ENCODE results near the gene ADORA2B.
A peak's percentile ranks its signal among the peaks of the same experiment; 100 is the strongest.

The ADORA2B gene

DNA sequence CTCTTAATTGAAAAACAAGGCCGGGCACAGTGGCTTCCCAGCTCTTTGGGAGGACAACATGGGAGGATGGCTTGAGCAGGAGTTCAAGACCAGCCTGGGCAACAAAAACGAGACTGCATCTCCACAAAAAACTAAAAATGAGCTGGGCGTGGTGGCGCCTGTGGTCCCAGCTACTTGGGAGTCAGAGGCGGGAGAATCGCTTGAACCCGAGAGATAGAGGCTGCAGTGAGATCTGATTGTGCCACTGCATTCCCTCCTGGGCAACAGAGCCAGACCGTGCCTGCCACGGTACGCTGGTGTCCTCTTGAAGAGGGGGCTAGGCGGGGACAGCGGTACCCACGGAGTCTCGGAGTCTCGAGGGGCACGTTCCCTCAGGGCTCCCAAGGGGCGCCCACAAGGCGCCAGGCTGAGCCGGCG, 27.9 kb upstream of the ADORA2B start:
- TF ChIP-seq, protein P1, sequence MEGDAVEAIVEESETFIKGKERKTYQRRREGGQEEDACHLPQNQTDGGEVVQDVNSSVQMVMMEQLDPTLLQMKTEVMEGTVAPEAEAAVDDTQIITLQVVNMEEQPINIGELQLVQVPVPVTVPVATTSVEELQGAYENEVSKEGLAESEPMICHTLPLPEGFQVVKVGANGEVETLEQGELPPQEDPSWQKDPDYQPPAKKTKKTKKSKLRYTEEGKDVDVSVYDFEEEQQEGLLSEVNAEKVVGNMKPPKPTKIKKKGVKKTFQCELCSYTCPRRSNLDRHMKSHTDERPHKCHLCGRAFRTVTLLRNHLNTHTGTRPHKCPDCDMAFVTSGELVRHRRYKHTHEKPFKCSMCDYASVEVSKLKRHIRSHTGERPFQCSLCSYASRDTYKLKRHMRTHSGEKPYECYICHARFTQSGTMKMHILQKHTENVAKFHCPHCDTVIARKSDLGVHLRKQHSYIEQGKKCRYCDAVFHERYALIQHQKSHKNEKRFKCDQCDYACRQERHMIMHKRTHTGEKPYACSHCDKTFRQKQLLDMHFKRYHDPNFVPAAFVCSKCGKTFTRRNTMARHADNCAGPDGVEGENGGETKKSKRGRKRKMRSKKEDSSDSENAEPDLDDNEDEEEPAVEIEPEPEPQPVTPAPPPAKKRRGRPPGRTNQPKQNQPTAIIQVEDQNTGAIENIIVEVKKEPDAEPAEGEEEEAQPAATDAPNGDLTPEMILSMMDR (IDR thresholded peaks at IDR 0.05; ENCODE audit: control insufficient read depth, extremely low read depth, insufficient read depth): no peak
- H3K4me3 ChIP-seq (ENCODE audit: low read depth, low read length): no peak overlapping the region
- DNase-seq (ENCODE audit: low read depth): no peak

DNA sequence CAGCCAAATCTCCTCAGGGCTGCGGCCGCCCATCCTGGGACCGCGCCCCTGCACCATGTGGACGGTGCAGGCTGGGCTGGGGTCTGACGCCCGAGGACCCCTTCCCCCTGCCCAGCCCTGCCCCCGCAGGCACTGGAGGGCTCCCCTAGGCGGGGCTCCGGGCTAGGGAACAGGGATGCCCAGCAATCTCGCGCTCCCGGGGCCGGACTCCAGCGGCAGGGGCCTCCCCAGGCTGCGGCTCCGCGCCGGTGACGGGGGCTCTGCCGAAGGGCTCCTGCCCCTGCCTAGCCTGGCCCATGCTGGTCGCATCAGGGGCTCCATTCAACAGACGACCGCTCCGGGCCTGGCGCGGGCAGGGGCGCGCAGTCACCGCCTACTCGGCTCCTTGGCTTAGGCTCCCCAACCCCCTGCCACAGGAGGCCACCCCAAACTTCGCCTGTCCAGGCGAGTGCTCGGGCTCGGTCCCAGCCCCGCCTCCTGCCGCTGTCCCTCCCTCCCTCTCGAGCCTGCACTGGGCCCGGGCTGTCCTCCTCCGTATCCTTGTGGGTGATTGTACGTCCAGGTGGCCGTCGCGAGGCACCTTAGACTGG, 27.4 kb upstream of the ADORA2B start:
- DNase-seq (ENCODE audit: low read depth): no peak
- H3K4me3 ChIP-seq (ENCODE audit: low read depth, low read length): no peak overlapping the region
- TF ChIP-seq, protein P1 (IDR thresholded peaks at IDR 0.05; ENCODE audit: control insufficient read depth, extremely low read depth, insufficient read depth): no peak

DNA sequence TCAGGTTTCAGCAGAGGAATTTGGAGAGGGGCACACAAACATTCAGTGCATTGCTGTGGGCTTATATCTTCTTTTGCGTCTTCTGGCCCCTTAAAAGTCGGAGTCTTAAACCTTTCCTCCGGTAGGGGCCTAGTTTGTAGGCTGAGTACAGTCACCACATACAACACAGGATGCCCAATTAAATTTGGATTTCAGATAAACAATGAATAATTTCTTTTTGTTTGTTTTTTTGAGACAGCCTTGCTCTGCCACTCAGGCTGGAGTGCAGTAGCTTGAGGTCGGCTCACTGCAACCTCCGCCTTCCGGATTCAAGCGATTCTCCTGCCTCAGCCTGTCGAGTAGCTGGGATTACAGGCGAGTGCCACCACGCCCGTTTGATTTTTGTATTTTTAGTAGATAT, 26.7 kb upstream of the ADORA2B start:
- TF ChIP-seq, protein P1 (IDR thresholded peaks at IDR 0.05; ENCODE audit: control insufficient read depth, extremely low read depth, insufficient read depth): no peak
- no peak overlapping the region for H3K4me3 ChIP-seq (ENCODE audit: low read depth, low read length)
- DNase-seq (ENCODE audit: low read depth): no peak

DNA sequence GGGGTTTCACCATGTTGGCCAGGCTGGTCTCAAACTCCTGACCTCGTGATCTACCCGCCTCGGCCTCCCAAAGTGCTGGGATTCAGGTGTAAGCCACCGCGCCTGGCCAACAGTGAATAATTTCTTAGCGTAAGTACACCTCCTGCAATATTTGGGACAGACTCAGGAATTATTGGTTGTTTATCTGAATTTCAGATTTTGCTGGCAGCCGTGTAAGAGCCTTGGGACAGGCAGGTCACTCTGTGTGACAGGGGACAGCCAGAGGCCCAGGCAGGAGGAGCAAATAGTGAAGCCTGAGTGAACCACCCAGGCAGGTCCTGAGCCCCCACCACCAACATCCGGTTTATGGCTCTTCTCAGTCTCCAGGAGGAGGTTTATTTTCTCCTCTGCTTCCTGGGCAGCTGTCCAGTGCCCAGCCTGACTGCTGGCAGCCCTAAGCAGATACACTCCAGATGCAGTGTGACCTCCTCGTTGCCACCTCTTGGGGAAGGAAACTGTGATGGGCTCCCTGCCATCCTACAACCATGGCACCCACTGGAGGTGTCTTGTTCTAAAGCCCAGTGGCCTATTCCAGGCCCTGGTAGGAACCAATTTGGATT, 26.2 kb upstream of the ADORA2B start:
- TF ChIP-seq, protein P1 (IDR thresholded peaks at IDR 0.05; ENCODE audit: control insufficient read depth, extremely low read depth, insufficient read depth): no peak
- DNase-seq (ENCODE audit: low read depth): peak; percentile 19
- H3K4me3 ChIP-seq (ENCODE audit: low read depth, low read length): no peak overlapping the region

DNA sequence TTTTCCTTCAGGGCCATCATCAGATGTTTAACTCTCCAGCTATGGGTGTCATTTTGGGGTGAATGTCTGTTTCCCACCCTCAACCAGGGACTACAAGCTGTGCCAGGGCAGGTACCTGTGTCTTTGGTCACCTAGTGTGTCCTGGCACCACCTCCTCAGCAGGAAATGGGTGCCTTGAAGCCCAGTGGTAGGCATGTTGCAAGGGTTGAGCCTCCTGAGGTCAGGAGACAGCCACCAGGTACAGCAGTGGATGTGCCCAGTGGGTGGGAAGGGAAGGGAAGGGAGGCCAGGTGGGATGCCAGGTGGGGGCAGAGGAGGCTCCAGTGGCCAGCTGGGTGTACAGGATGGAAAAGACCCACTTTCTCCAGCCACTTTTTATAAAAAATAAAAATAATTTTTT, 25.5 kb upstream of the ADORA2B start:
- DNase-seq (ENCODE audit: low read depth): no peak

DNA sequence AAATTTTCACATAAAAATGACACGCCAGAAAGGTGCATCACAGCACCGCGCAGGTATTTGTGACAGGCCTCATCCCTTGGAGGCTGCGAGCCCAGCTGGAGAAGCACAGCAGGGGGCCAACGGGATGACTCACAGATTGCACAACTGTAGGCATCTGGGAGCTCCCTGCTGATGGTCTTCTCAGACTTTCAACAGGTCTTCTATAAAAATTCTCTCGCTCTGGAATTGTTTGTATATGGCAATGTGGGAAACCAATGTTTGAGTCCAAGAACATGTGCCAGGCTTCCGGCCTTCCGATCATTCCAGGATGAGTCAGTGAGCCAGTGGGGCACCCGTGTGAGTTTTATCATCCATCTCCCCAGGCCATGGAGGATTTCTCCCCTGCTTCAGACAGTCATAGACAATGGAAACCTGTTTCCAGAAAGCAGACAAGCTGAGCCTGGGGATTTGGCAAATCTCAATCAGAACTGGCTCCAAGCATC, 24.1 kb upstream of the ADORA2B start:
- TF ChIP-seq, protein P1 (IDR thresholded peaks at IDR 0.05; ENCODE audit: control insufficient read depth, extremely low read depth, insufficient read depth): no peak
- no peak overlapping the region for H3K4me3 ChIP-seq (ENCODE audit: low read depth, low read length)
- no peak for DNase-seq (ENCODE audit: low read depth)

More for the DNA sequence above, 25.5 kb upstream of the ADORA2B start:
- TF ChIP-seq, protein P1 (IDR thresholded peaks at IDR 0.05; ENCODE audit: control insufficient read depth, extremely low read depth, insufficient read depth): no peak
- H3K4me3 ChIP-seq (ENCODE audit: low read depth, low read length): no peak overlapping the region

DNA sequence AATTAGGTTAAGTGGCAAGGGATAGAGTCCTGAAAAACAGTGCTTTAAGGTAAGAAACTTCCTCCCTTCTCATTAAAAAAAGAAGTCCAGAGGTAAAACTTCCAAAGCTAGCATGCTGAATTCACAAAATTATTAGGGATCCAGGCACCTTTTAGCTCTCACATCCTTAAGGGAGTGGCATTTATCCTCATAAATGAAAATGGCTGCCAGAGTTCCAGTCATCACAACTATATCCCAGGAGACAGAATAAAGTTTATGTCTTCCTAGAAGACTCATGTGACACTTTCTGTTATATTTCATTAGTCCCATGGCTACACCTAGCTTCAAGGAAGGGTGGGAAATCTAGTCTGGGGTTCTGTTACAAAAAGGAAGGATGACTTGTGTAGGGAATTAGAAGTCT, 23.3 kb upstream of the ADORA2B start:
- no peak for DNase-seq (ENCODE audit: low read depth)

More for the DNA sequence above, 23.3 kb upstream of the ADORA2B start:
- TF ChIP-seq, protein P1 (IDR thresholded peaks at IDR 0.05; ENCODE audit: control insufficient read depth, extremely low read depth, insufficient read depth): no peak
- H3K4me3 ChIP-seq (ENCODE audit: low read depth, low read length): no peak overlapping the region
